PC-3 (cell line): Measurements from ENCODE around the gene FAM163B. TPM values are rescaled to one million over a fixed set of nuclear protein-coding genes. Genes with fewer than 3 reads are reported as not detected.

Experiments
- ATAC-seq: fragments of 200-7000 bp; cut with Tn5 transposase; 2 replicates; pipeline ENCODE4 v1.9.1; 2020; ENCODE audit warnings: mild to moderate bottlenecking, moderate library complexity
- BruUV-seq: library from RNA; stranded (reverse); fragments of 400-500 nt; replicated peaks from 2 replicates; lab custom pipeline; 2021; lab: Mats Ljungman, UMichigan
- CTCF ChIA-PET: fragments of 300-600 bp; sonication (Branson Sonifier 250); formaldehyde crosslinking; loops from one replicate; lab custom pipeline; 2022; ENCODE audit warnings: antibody characterized with exemption; lab: Charles Lee
- POLR2A ChIA-PET: fragments of 300-600 bp; sonication (Branson Sonifier 250); formaldehyde crosslinking; loops from one replicate; lab custom pipeline; 2022; ENCODE audit warnings: antibody characterized with exemption; ENCODE audit not compliant: unreplicated experiment; lab: Charles Lee
- DNase-seq: peaks from one replicate; pipeline ENCODE4 v3.0.0-alpha.2; 2015
- H2AFZ ChIP-seq: fragments of 300-600 bp; sonication (generic); 2 replicates; pipeline ENCODE4 v1.6.0; 2016; ENCODE audit warnings: antibody characterized with exemption, low read length
- H3F3A ChIP-seq: fragments of 300-600 bp; sonication (generic); one replicate; pipeline ENCODE4 v1.6.0; 2017; ENCODE audit warnings: antibody characterized with exemption, low read length, control low read depth, mild to moderate bottlenecking; ENCODE audit not compliant: unreplicated experiment
- H3K27ac ChIP-seq: fragments of 300-600 bp; sonication (generic); 2 replicates; pipeline ENCODE4 v1.5.1; 2016; ENCODE audit warnings: mild to moderate bottlenecking, low read length
- H3K27me3 ChIP-seq: fragments of 300-600 bp; sonication (generic); 2 replicates; pipeline ENCODE4 v1.6.1; 2016; ENCODE audit warnings: low read length, mixed read lengths
- H3K36me3 ChIP-seq: fragments of 300-600 bp; sonication (generic); 2 replicates; pipeline ENCODE4 v1.6.1; 2016; ENCODE audit warnings: low read depth, mixed run types, low read length, mixed read lengths
- H3K4me1 ChIP-seq: fragments of 300-600 bp; sonication (generic); 2 replicates; pipeline ENCODE4 v1.5.1; 2016; ENCODE audit warnings: low read length; ENCODE audit not compliant: insufficient read depth
- H3K4me2 ChIP-seq: fragments of 300-600 bp; sonication (generic); 2 replicates; pipeline ENCODE4 v1.6.0; 2016; ENCODE audit warnings: low read length
- H3K4me3 ChIP-seq: fragments of 300-600 bp; sonication (generic); 2 replicates; pipeline ENCODE4 v1.5.1; 2016; ENCODE audit warnings: mild to moderate bottlenecking, low read length, mixed read lengths
- H3K79me2 ChIP-seq: fragments of 300-600 bp; sonication (generic); 2 replicates; pipeline ENCODE4 v1.6.1; 2017; ENCODE audit warnings: low read length, mixed read lengths
- H3K9ac ChIP-seq: fragments of 300-600 bp; sonication (generic); 2 replicates; pipeline ENCODE4 v1.6.0; 2016; ENCODE audit warnings: mild to moderate bottlenecking, low read length
- H3K9me2 ChIP-seq: fragments of 300-600 bp; sonication (generic); replicated peaks from 2 replicates; pipeline ENCODE4 v1.6.1; 2016; ENCODE audit warnings: mixed run types, low read length, mixed read lengths
- H3K9me3 ChIP-seq: fragments of 300-600 bp; sonication (generic); 2 replicates; pipeline ENCODE4 v1.6.1; 2016; ENCODE audit warnings: low read length, mixed read lengths
- H4K20me1 ChIP-seq: fragments of 300-600 bp; sonication (generic); 2 replicates; pipeline ENCODE4 v1.6.1; 2016; ENCODE audit warnings: low read length, mixed read lengths
- EZH2 ChIP-seq: fragments of 300-600 bp; sonication (generic); IDR thresholded peaks from one replicate; pipeline ENCODE4 v1.6.1; 2017; ENCODE audit warnings: antibody characterized with exemption, mild to moderate bottlenecking, low read length; ENCODE audit not compliant: unreplicated experiment
- EZH2phosphoT487 ChIP-seq: fragments of 300-600 bp; sonication (generic); IDR thresholded peaks from 2 replicates; pipeline ENCODE4 v1.6.1; 2018; ENCODE audit warnings: mild to moderate bottlenecking, antibody characterized with exemption, low read length, borderline replicate concordance
- intact Hi-C: fragments of 100-400 bp; cut with micrococcal nuclease; formaldehyde crosslinking; loops from 2 replicates; pipeline ENCODE4 v1.9.0; 2023
- total RNA-seq: library from RNA; depleted of rRNA; stranded (reverse); fragments of >200 nt; gene quantifications from 2 replicates; pipeline ENCODE4 v1.2.3, GENCODE V29; 2014
- TF ChIP-seq, protein P1 (sequence below): fragments of 300-600 bp; sonication (generic); conservative IDR thresholded peaks from 2 replicates; pipeline ENCODE4 v1.5.1; 2017; ENCODE audit warnings: antibody characterized with exemption, low read depth, mild to moderate bottlenecking, low read length

The FAM163B gene
- total RNA-seq, 1 experiment from 2014 or later, result not detected

DNA sequence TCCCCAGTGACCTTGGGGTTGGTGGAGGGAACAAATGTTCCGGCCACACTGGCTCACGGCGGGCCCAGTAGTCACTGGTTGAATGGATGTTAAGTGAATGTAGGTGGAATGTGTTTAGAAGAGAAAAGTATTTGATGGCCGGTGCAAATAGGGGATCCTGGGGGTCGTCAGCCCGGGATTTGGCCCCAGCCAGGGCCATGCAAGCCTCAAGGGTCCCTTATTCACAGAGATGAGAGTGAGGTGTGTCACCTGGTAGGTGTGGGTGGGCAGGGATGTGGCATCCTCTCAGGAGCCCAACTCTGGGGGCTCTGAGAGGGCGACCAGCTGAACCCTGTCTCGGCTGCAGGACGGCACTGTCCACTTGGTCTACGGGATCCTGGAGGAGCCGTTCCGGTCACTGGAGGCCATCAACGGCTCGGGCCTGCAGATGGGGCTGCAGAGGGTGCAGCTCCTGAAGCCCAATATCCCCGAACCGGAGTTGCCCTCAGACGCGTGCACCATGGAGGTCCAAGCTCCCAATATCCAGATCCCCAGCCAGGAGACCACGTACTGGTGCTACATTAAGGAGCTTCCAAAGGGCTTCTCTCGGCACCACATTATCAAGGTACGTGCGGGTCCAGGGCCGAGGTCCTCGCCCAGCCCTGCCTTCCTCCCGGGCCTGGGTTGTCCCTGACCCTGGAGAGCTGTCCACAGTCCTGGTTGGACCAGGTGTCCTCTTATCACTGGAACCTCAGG lies 32.8 kb upstream of the FAM163B start:
- ChIA-PET CTCF (no interaction called here), POLR2A (no interaction called here)
- no peaks in the 10 kb centered on the region for H3F3A ChIP-seq
- no peak for TF ChIP-seq EZH2phosphoT487
- TF ChIP-seq, protein P1, sequence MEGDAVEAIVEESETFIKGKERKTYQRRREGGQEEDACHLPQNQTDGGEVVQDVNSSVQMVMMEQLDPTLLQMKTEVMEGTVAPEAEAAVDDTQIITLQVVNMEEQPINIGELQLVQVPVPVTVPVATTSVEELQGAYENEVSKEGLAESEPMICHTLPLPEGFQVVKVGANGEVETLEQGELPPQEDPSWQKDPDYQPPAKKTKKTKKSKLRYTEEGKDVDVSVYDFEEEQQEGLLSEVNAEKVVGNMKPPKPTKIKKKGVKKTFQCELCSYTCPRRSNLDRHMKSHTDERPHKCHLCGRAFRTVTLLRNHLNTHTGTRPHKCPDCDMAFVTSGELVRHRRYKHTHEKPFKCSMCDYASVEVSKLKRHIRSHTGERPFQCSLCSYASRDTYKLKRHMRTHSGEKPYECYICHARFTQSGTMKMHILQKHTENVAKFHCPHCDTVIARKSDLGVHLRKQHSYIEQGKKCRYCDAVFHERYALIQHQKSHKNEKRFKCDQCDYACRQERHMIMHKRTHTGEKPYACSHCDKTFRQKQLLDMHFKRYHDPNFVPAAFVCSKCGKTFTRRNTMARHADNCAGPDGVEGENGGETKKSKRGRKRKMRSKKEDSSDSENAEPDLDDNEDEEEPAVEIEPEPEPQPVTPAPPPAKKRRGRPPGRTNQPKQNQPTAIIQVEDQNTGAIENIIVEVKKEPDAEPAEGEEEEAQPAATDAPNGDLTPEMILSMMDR, result no peak
- TF ChIP-seq EZH2, result no peak
- no peak overlapping the region for H3K4me2 ChIP-seq
- H3K79me2 ChIP-seq, result no peaks in the 10 kb centered on the region
- no peak overlapping the region for H3K27ac ChIP-seq
- H3K9me2 ChIP-seq, result no peaks in the 10 kb centered on the region
- H3K4me1 ChIP-seq, result no peaks in the 10 kb centered on the region
- no peak overlapping the region for H3K9ac ChIP-seq
- H2AFZ ChIP-seq, result no peak overlapping the region
- no peak for DNase-seq
- no peaks in the 10 kb centered on the region for H4K20me1 ChIP-seq
- H3K9me3 ChIP-seq, result no peaks in the 10 kb centered on the region
- ATAC-seq, result no peak
- intact Hi-C loops, result no loop called here
- no TSS peak for BruUV-seq
- no peak overlapping the region for H3K4me3 ChIP-seq
- H3K27me3 ChIP-seq, result peaks cover 22% of the 10 kb centered on the region; the same call in 1 of the 2 replicates
- no peaks in the 10 kb centered on the region for H3K36me3 ChIP-seq

DNA sequence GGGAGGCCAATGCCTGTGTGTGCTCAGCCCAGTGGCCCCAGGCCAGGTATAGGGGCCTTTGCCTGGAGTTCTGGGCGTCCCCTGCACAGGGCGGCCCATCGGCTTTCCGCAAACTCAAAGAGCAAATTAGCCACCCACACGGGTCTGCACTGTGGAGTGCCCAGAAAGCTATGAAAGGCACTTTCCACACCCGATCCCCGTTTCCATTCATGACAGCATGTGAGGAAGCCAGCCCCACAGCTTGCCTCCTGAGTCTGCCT lies 32.1 kb upstream of the FAM163B start:
- Histone ChIP-seq H3K4me1 (no peaks in the 10 kb centered on the region), H3K4me3 (no peak overlapping the region), H3K9me2 (no peaks in the 10 kb centered on the region), H2AFZ (no peak overlapping the region), H3K4me2 (no peak overlapping the region), H3K9me3 (no peaks in the 10 kb centered on the region), H3K79me2 (no peaks in the 10 kb centered on the region), H3K27ac (no peak overlapping the region), H3K36me3 (no peaks in the 10 kb centered on the region), H3K9ac (no peak overlapping the region), H3F3A (no peaks in the 10 kb centered on the region), H3K27me3 (peaks cover 18% of the 10 kb centered on the region; the same call in 1 of the 2 replicates), H4K20me1 (no peaks in the 10 kb centered on the region)
- CTCF ChIA-PET, result no interaction called here
- DNase-seq (no peak), ATAC-seq (no peak)
- POLR2A ChIA-PET, result no interaction called here
- TF ChIP-seq, protein P1, result no peak
- no peak for TF ChIP-seq EZH2
- TF ChIP-seq EZH2phosphoT487, result no peak
- no TSS peak for BruUV-seq
- intact Hi-C loops, result no loop called here

DNA sequence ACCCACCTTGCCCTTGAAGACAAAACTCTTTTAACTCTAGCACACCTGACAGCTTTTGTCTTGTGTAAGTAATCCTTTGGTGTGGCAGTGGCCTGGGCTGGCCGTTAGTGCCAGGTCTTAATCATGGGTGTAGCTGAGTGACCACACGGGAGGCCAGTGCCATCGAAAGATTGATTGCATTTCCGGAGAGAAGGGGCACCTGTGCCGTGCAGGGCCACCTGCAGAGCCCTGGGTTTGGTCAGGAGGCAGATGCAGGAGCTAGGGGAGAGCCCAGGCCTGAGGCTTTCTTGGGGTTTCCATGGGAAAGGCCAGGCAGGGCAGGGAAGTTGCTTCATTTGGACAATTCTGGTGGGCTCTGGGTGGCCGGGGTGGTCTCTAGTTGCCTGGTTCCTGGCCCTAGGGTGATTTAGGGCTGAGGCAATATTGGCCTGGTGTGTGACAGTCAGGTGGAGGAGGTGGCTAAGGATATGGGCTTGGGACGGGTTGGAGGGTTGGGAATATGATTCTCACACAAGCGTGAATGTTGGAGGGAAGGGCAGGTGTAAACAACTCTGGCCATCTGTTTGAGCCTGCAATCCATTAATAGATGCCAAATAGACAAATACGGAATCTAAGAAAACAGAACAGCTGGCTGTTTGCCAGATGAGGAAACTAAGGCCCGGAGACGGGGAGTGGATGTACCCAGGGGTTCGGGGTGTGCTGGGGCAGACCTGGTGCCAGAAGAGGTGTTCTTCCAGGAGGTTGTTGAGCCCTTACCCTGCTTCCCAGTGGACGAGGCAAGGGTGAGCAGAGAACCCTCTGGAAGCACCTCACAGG lies 31.6 kb upstream of the FAM163B start:
- ATAC-seq, result no peak
- no TSS peak for BruUV-seq
- TF ChIP-seq, protein P1, result no peak
- TF ChIP-seq EZH2 (no peak), EZH2phosphoT487 (no peak)

More for the DNA sequence above, 31.6 kb upstream of the FAM163B start:
- H3K36me3 ChIP-seq, result no peaks in the 10 kb centered on the region
- no peaks in the 10 kb centered on the region for H4K20me1 ChIP-seq
- H3F3A ChIP-seq, result no peaks in the 10 kb centered on the region
- H3K27me3 ChIP-seq, result 0 out of 2 replicates have a peak, but pooled peaks cover 14% of the 10 kb centered on the region
- no peaks in the 10 kb centered on the region for H3K9me3 ChIP-seq
- H3K9me2 ChIP-seq, result no peaks in the 10 kb centered on the region
- H3K27ac ChIP-seq, result no peak overlapping the region
- no peaks in the 10 kb centered on the region for H3K4me1 ChIP-seq
- DNase-seq, result no peak
- CTCF ChIA-PET, result no interaction called here
- POLR2A ChIA-PET, result no interaction called here
- intact Hi-C loops, result no loop called here
- no peak overlapping the region for H3K4me3 ChIP-seq
- no peaks in the 10 kb centered on the region for H3K79me2 ChIP-seq
- no peak overlapping the region for H2AFZ ChIP-seq
- no peak overlapping the region for H3K4me2 ChIP-seq
- no peak overlapping the region for H3K9ac ChIP-seq
